Endothelial cell of umbilical vein (primary cell): Measurements from ENCODE around the gene METTL18. TPM values are rescaled to one million over a fixed set of nuclear protein-coding genes. Genes with fewer than 3 reads are reported as not detected.

Experiments
- BruUV-seq: library from RNA; stranded (reverse); fragments of 400-500 nt; replicated peaks from 2 replicates; lab custom pipeline; 2021; lab: Mats Ljungman, UMichigan
- CTCF ChIA-PET: fragments of 300-600, 350-600 bp; sonication (Branson Sonifier 250); formaldehyde crosslinking; loops from one replicate; lab custom pipeline; 2021; ENCODE audit warnings: antibody characterized with exemption, inconsistent platforms; lab: Charles Lee
- POLR2A ChIA-PET: fragments of 300-600, 350-600 bp; sonication (Branson Sonifier 250); formaldehyde crosslinking; loops from one replicate; lab custom pipeline; 2021; ENCODE audit warnings: antibody characterized with exemption, inconsistent platforms; lab: Charles Lee
- DNase-seq: peaks from one replicate; pipeline ENCODE4 v3.0.0-alpha.2; 2011; ENCODE audit warnings: low read depth, low spot score
- FAIRE-seq: peaks from 2 replicates; lab custom pipeline; 2011; peaks lifted over from hg19 to GRCh38; lab: Jason Lieb, UNC
- H2AFZ ChIP-seq: 2 replicates; pipeline ENCODE4 v1.6.0; 2012; ENCODE audit warnings: low read depth, low read length, control low read depth, inconsistent platforms
- H3K27ac ChIP-seq: 2 replicates; pipeline ENCODE4 v1.5.1; 2011; ENCODE audit warnings: low read depth, mild to moderate bottlenecking, control low read depth, low read length, moderate library complexity; ENCODE audit not compliant: insufficient read depth
- H3K27me3 ChIP-seq, 2 experiments: 2 replicates each; pipeline versions ENCODE4 v1.6.0 to v1.6.1; 2011; ENCODE audit warnings: low read length in 2 of 2, mixed read lengths in 1 of 2; ENCODE audit not compliant: control insufficient read depth in 2 of 2, insufficient read depth in 2 of 2
- H3K36me3 ChIP-seq, 2 experiments: 2 replicates in 1 of 2; 3 replicates in 1 of 2; pipeline ENCODE4 v1.5.1; 2011; ENCODE audit warnings: low read length in 2 of 2, mild to moderate bottlenecking in 1 of 2, moderate library complexity in 1 of 2; ENCODE audit not compliant: control insufficient read depth in 2 of 2, insufficient read depth in 2 of 2; ENCODE audit errors: extremely low read depth in 1 of 2
- H3K4me1 ChIP-seq: 3 replicates; pipeline ENCODE4 v1.5.1; 2011; ENCODE audit warnings: mild to moderate bottlenecking, low read length; ENCODE audit not compliant: control insufficient read depth, insufficient read depth; ENCODE audit errors: extremely low read depth
- H3K4me2 ChIP-seq: 2 replicates; pipeline ENCODE4 v1.6.1; 2011; ENCODE audit warnings: low read length, control low read depth, mixed read lengths; ENCODE audit not compliant: insufficient read depth
- H3K4me3 ChIP-seq, 3 experiments: fragments of 200-600 bp in 1 of 3; sonication (generic), shearing (Covaris generic) in 1 of 3; replicated peaks in 1 of 3; 2 replicates each; pipeline ENCODE4 v1.5.1; 2011 to 2016; ENCODE audit warnings: control low read depth in 3 of 3, low read length in 3 of 3, mild to moderate bottlenecking in 2 of 3, inconsistent platforms in 1 of 3, low read depth in 1 of 3, moderate library complexity in 1 of 3; ENCODE audit not compliant: insufficient read depth in 1 of 3
- H3K79me2 ChIP-seq: 2 replicates; pipeline ENCODE4 v1.6.0; 2012; ENCODE audit warnings: low read length, inconsistent platforms; ENCODE audit not compliant: control insufficient read depth, insufficient read depth
- H3K9ac ChIP-seq: replicated peaks from 2 replicates; pipeline ENCODE3; 2011; ENCODE audit warnings: low read length, control low read depth; ENCODE audit not compliant: insufficient read depth; ENCODE audit errors: extremely low read depth
- H3K9me1 ChIP-seq: replicated peaks from 3 replicates; pipeline ENCODE4 v1.6.0; 2011; ENCODE audit warnings: mild to moderate bottlenecking, low read length; ENCODE audit not compliant: control insufficient read depth, insufficient read depth; ENCODE audit errors: extremely low read depth
- H3K9me3 ChIP-seq: replicated peaks from 2 replicates; pipeline ENCODE4 v1.5.1; 2012; ENCODE audit warnings: low read length, inconsistent platforms; ENCODE audit not compliant: control insufficient read depth, insufficient read depth
- H4K20me1 ChIP-seq: replicated peaks from 2 replicates; pipeline ENCODE3; 2011; ENCODE audit warnings: mild to moderate bottlenecking, low read length; ENCODE audit not compliant: control insufficient read depth, insufficient read depth; ENCODE audit errors: extremely low read depth
- EZH2 ChIP-seq: IDR thresholded peaks from 2 replicates; pipeline ENCODE4 v1.6.1; 2012; ENCODE audit warnings: borderline replicate concordance, low read depth, mild to moderate bottlenecking, moderate library complexity, low read length, inconsistent platforms; ENCODE audit not compliant: severe bottlenecking
- FOS ChIP-seq: IDR thresholded peaks from 2 replicates; pipeline ENCODE4 v1.6.1; 2011; ENCODE audit warnings: mild to moderate bottlenecking, low read length, moderate library complexity, borderline replicate concordance; ENCODE audit not compliant: insufficient read depth
- GATA2 ChIP-seq: IDR thresholded peaks from 2 replicates; pipeline ENCODE4 v1.7.0; 2011; ENCODE audit warnings: low read depth, mild to moderate bottlenecking, moderate library complexity, mixed read lengths, low read length; ENCODE audit not compliant: insufficient read length, insufficient read depth
- JUN ChIP-seq: IDR thresholded peaks from 2 replicates; pipeline ENCODE4 v1.6.1; 2011; ENCODE audit warnings: borderline replicate concordance, low read depth; ENCODE audit not compliant: insufficient read length, insufficient read depth
- MAX ChIP-seq: IDR thresholded peaks from 2 replicates; pipeline ENCODE4 v1.6.1; 2011; ENCODE audit not compliant: insufficient read depth, insufficient read length
- MYC ChIP-seq: IDR thresholded peaks from one replicate; pipeline ENCODE4 v1.6.1; 2011; ENCODE audit warnings: mild to moderate bottlenecking, low read depth, low read length
- POLR2A ChIP-seq: IDR thresholded peaks from 2 replicates; pipeline ENCODE4 v1.6.1; 2012; ENCODE audit warnings: low read depth, mild to moderate bottlenecking, control low read depth, low read length
- POLR2AphosphoS5 ChIP-seq: IDR thresholded peaks from 2 replicates; pipeline ENCODE4 v1.6.1; 2012; ENCODE audit warnings: low read depth, mild to moderate bottlenecking, control low read depth, low read length, moderate library complexity; ENCODE audit not compliant: insufficient read depth
- dilution Hi-C: fragments of 300-500 bp; cut with MboI; formaldehyde crosslinking; loops from one replicate; pipeline ENCODE4 v1.15.0; 2019; ENCODE audit warnings: low sequenced_read_pairs; ENCODE audit not compliant: extremely low pct_ligation_motif_present
- intact Hi-C: fragments of 100-400 bp; cut with micrococcal nuclease; formaldehyde crosslinking; loops from one replicate; pipeline ENCODE4 v1.10.0; 2022
- polyA plus RNA-seq, 4 experiments: library from polyadenylated mRNA; depleted of rRNA in 3 of 4; stranded (reverse) in 3 of 4; unstranded in 1 of 4; fragments of >200 nt; gene quantifications; 2 replicates each; pipeline versions ENCODE4 v1.2.1 to v1.2.3, GENCODE V29; 2011 to 2012; ENCODE audit warnings: missing spikeins in 1 of 4
- total RNA-seq: library from RNA; stranded (reverse); gene quantifications from 2 replicates; pipeline ENCODE4 v1.2.3, GENCODE V29; 2021
- TF ChIP-seq, protein P1 (sequence below), 2 donors: IDR thresholded peaks; 1 replicate in 1 of 2; 2 replicates in 1 of 2; pipeline ENCODE4 v1.5.1; 2011; ENCODE audit warnings: low read length in 2 of 2, mild to moderate bottlenecking in 2 of 2, moderate library complexity in 2 of 2, control low read depth in 1 of 2, inconsistent platforms in 1 of 2, low read depth in 1 of 2; ENCODE audit not compliant: insufficient read depth in 1 of 2; ENCODE audit errors: extremely low read depth in 1 of 2

METTL18 gene
- total and polyA plus RNA-seq, 2 donors (not counting 3 experiments of a cell fraction or from before 2014, with no cell fraction given), result 1.1 to 6.6 TPM

DNA sequence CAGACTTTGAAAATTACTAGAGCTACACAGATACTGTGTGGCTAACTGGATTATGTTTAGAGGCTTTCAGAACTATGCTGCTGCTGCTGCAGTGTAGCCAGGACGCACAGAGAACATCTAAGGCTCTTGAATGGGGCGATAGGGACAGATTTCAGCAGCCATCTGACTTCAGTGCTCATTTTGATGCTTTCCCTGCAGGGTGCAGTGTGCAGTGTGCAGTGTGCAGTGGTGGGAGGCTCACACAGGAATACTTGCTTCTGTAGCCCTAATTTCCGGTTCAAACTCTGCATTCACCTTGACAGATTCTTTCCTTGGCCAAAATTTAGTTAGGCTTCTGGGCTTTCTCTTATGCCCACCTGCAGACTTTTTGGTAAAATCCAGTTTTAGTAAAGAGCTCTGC is 7.7 kb downstream of the METTL18 start:
- FAIRE-seq, result no peak
- peaks cover 20 to 22% of the 10 kb centered on the region in 2 experiments for H3K27me3 ChIP-seq
- H3K4me2 ChIP-seq, result no peak overlapping the region
- no peaks in the 10 kb centered on the region for H3K79me2 ChIP-seq
- CTCF ChIA-PET, result interaction anchor here (1.0 kb wide), 1 partner anchor 75 kb away, joined by 3 read pairs; no protein-coding TSS in a partner anchor
- no peak overlapping the region for H3K27ac ChIP-seq
- POLR2A ChIA-PET, result no interaction called here
- H3K9me1 ChIP-seq, result no peaks in the 10 kb centered on the region
- no peaks in the 10 kb centered on the region for H4K20me1 ChIP-seq
- peaks cover 9% of the 10 kb centered on the region for H3K4me1 ChIP-seq
- no TSS peak for BruUV-seq
- dilution Hi-C loops (no loop called here), intact Hi-C loops (no loop called here)
- no peaks in the 10 kb centered on the region for H3K36me3 ChIP-seq
- no peak overlapping the region for H3K9ac ChIP-seq
- no peak for DNase-seq
- no peak overlapping the region for H2AFZ ChIP-seq
- H3K4me3 ChIP-seq, result no peak overlapping the region
- TF ChIP-seq MYC (no peak), JUN (no peak), POLR2A (no peak), EZH2 (no peak), POLR2AphosphoS5 (no peak), MAX (no peak), FOS (no peak), GATA2 (no peak)
- TF ChIP-seq, protein P1, sequence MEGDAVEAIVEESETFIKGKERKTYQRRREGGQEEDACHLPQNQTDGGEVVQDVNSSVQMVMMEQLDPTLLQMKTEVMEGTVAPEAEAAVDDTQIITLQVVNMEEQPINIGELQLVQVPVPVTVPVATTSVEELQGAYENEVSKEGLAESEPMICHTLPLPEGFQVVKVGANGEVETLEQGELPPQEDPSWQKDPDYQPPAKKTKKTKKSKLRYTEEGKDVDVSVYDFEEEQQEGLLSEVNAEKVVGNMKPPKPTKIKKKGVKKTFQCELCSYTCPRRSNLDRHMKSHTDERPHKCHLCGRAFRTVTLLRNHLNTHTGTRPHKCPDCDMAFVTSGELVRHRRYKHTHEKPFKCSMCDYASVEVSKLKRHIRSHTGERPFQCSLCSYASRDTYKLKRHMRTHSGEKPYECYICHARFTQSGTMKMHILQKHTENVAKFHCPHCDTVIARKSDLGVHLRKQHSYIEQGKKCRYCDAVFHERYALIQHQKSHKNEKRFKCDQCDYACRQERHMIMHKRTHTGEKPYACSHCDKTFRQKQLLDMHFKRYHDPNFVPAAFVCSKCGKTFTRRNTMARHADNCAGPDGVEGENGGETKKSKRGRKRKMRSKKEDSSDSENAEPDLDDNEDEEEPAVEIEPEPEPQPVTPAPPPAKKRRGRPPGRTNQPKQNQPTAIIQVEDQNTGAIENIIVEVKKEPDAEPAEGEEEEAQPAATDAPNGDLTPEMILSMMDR (IDR thresholded peaks at IDR 0.05; ENCODE audit: extremely low read depth in 1 of 2, insufficient read depth in 1 of 2, low read depth in 1 of 2, low read length in 2 of 2), result no peak
- no peaks in the 10 kb centered on the region for H3K9me3 ChIP-seq
